Muscle of back (tissue), 11 donors: ENCODE data around the gene FCN1. TPM values are rescaled to one million over a fixed set of nuclear protein-coding genes. Genes with fewer than 3 reads are reported as not detected.

Experiments
- DNase-seq, 3 donors: peaks; one replicate each; pipeline versions ENCODE4 v3.0.0 to v3.0.0-alpha.2; 2013
- polyA plus RNA-seq, 10 donors: library from polyadenylated mRNA; unstranded; fragments of 120-200 nt; gene quantifications; one replicate each; pipeline ENCODE4 v1.2.1, GENCODE V29; 2013; ENCODE audit not compliant: insufficient read length in 10 of 10

Gene FCN1
- polyA plus RNA-seq, 10 donors, result 1.9 to 9.9 (median 3.5) TPM

DNA sequence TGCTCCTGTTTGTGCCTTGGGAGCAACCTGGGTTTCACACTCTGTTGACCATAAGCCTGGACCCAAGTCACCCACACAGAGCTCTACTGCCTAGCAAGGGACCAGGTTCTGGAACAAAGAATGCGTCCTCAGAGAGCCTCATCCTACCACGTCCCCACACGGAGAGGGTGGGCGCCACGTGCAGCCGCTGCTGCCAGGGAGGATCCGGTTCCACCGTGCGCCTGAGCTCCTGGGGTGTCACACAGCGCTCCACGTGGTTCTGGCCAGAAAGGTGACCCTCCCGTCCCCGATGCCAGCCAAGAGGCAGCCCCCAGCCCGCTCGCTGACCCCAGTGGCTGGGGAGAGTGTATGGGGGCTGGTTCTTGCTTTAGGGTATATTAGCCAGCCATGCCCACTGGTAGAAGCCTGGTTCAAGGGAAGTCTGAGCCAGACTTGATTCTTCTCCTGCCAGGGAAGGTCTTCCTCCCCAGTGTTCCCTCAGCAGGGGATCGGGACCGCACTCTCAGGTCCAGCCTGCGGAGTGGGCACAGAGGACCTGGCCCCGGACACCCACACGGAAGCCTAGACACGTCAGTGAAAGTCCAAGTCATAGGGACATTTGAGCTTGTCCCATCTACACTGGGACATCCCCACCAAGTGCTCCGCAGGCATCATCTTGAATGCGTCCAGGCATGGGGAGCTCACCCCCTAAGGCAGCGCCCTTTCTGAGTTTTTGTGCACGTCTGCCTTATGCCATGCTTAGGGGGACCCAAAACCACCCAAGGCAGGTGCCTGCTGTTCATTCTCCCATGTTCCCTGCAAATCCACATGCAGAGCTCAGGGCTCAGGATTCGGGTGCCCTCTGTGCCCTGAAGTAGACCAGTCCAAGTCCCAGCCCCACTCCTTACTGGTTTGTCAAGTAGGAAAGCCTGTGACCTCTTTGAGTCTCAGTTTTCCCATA, 2.4 kb downstream of the FCN1 start:
- no peak for DNase-seq

DNA sequence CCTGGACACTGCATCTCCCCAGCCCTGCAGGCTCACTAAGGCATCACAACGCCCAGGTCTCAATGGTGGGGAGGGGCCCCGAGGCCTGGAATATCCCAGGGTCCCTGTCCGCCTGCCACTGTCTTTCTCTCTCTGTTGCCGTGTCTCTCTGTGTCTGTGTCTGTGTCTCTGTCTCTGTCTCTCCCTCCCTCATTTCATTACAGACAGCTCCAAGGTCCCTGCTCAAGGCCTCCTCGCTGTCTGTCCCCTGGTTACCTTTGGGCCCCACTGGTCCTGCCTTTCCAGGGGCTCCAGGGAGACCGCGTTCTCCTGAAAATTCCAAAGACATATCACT, 3.2 kb downstream of the FCN1 start:
- no peak for DNase-seq

DNA sequence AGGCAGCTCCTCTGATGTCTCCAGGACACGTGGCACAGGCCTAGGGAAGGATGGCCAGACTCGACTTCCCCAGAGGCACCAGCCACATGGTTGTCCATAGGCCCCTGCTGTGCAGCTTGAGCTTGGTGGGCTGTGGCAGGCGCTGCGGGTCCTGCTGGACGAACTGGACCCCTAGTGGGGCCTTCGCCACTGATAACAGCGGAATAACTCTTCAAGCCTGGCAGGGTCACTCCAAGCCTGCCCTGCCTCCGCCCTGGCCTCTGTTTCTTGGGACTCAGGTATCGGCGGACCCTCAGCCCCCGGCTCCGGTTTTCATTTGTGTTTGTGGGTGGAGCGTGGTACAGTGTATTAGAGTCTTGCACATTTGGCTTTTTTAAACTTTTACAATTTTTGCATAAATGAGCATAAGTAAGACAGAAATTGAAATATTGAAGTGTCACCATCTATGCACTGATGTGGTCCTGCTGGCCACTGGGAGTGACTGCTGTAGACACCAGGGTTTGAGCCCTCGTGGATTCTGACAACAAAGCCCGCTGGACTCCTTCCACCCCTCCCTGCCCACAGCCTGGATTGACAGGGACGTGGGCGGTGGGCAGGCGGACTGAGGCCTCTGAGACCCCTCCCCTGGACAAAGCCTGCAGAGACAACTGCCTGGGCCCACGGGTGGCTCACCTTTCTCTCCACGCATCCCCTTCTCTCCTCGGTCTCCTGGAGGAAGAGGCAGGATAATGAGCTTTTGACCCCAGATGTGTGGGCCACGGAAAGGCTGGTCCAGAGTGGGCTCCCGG, 3.8 kb downstream of the FCN1 start:
- no peak for DNase-seq

GRCh38 chr9:134913041-134913712, 4.5 kb downstream of the FCN1 start:
- DNase-seq, result no peak

- no peak for DNase-seq
These were observed 5.4 kb downstream of the FCN1 start for GRCh38 chr9:134912126-134912840.

DNA sequence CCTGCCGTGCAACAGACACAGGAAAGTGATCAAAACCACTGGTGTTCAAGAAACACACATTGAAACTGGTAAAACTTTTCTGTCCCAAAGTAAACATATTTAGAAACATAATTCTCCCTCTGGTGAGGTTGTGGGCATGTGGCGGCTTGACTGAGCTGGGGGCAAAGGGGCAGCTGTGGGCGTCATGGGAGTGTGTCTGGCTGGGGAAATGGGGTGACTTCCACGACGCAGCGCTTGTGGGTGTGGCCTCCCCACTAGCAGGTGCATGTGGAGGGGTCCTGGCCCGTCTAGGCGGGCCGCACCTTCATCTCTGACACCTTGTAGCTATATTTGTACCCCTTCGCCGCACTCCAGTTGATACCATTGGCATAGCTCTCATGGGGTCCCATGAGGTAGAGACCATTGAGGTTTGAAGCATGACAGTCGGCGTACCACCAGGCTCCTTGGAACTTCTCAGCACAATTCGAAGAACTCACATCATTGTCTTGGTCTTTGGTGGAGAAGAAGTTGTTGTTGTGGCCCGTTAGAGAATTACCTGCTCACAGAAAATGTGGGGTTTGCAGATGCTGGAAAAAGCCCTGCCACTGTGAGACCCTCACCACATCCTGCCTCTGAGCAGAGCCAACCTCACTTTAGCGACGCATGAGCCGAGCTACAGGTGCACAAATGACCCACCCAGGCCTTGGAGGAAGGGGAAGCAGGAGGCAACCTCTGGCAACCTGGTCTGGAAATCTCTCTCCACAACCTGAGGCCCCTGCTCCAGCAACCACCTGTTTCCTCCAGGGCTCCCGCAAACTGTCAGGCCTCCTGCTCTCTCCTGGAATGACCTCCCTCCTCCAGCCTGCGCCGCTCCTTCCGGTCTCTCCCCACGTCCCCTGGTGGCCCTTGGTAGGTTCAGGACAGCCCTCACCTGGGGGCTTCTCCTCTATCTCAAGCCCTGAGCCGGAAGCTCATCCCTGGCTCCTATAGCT, 7.9 kb downstream of the FCN1 start:
- no peak for DNase-seq

- DNase-seq, result no peak
These were observed 9.0 kb downstream of the FCN1 start for GRCh38 chr9:134908524-134909309.

DNA sequence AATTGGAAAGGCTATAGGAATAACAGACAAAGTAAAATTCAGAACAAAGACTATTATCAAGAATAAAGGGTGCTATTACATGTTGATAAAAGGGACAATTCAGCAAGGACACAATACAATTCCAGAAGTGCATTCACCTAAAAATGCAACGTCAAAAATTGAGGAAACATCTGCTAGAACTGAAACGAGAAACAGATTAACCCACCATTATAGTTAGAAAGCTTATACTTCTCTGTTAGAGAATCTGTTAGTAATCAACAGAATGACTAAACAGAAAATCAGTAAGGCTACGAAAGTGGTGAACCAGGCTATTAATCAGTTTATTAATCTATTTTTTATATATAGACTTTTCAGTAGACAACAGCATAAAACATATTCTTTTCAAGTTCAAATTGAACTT, 14.8 kb downstream of the FCN1 start:
- DNase-seq, result no peak

DNA sequence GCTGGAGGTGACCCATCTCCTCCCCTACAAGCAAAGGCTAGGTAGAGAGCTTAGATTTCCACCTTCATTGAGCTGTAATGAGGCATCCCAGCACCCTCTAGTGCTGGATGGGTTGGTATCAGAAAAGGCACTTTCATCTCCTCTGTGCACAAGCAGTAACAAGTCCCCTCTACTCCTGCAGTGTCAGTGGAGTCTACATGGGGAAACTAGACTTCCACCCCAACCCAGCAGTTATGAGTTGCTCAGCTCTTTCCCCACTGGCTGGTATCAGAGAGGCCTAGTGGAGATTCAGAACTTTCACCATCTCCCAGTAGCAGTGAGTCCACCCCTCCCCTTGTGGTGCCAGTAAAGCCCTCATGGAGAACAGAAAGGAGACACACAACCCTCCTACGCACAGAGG, 17.9 kb downstream of the FCN1 start:
- DNase-seq, result no peak

- DNase-seq, result no peak
These were observed 18.5 kb downstream of the FCN1 start for GRCh38 chr9:134899168-134899567.

- no peak for DNase-seq
These were observed 19.4 kb downstream of the FCN1 start for GRCh38 chr9:134898319-134898718.

GRCh38 chr9:134897584-134898170, 20.0 kb downstream of the FCN1 start:
- no peak for DNase-seq

DNA sequence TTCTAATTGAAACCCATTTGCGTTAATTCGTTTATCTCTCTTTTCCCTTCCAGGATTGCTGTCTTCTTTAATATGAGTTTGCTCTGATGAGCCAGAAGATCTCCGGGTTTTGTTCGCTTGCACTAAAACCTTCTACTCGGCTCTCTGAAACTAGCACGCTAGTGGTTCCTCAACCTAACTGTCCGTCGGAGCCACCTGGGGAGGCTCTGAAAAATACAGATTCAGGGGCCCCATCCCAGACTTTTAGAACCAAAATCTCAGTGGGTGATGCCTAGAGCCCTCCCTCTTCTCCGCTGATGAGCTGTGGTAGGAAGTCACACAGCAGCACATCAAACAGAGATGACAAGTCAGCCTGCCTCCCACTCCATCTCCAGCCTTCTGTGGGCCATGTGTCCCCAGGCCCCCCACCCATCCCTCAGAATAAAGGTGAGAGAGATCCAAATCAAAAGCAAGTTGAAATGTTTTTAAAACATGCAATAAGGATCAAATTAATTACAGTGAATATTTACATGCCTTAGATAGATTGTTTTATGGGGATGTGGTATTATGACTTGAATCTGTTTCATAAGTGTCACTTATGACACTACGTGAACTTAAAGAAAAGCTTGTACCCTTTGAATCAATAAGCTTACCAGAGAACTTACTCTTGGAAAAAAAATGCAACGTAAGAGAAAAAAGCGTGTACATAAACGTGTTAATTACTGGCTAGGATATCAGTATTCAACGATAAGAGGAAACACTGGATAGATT, 20.7 kb downstream of the FCN1 start:
- DNase-seq, result no peak

- DNase-seq, result peak; percentile 57 to 85 (median 58)
These were observed 21.5 kb downstream of the FCN1 start for GRCh38 chr9:134895908-134896833.

DNA sequence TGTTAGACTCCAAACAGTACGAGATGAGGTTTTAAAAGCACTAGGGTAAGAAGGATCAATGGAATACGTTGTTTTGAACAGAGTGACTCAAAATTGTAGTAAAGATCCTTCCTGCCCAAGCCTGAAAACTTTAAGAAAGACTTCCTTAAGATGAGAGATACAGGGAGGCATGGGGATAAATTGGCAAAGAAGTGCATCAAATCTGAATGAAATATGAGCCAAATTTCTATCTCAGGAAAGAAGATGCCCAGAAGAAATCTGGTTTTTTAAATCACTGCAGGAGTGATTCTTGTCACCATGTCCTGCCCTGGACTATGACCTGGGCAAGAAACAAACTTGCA, 22.2 kb downstream of the FCN1 start:
- DNase-seq, result no peak

- DNase-seq, result no peak
These were observed 22.6 kb downstream of the FCN1 start for GRCh38 chr9:134895097-134895496.

DNA sequence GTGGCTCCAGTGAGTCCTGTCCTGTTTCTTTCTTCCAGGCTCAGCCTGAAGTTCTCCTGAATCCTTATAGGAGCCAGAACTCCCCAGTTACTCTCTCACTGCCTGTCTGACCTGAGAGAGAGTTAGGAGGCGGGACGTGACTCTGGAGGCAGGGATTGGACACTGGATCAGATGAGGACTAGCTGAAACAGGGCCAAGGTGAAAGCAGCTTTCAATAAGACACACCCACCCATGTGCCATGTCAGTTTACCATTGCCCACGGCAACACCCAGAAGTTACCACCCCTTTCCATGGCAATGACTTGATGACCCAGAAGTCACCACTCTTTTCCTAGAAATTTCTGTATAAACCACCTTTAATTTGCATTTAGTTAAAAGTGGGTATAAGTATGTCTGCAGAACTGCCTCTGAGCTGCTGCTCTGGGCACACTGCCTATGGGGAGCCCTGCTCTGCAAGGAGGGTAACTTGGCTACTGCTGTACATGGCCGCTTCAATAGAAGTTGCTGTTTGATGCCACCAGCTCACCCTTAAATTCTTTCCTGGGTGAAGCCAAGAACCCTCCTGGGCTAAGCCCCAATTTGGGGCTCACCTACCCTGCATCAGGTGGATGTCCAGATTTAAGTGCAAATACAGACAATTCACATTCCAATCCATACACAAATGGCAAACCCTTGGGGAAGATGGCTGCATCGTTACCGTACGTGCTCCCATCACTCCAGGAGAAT, 23.4 kb downstream of the FCN1 start:
- DNase-seq, result no peak
